NB4 (cell line): Measurements from ENCODE around the gene CDH13.

Experiments used
- POLR2A ChIP-seq: IDR thresholded peaks from 2 replicates; pipeline ENCODE4 v1.6.1; 2011; ENCODE audit warnings: mild to moderate bottlenecking; ENCODE audit not compliant: insufficient read length; ENCODE audit errors: extremely low read depth
- TF ChIP-seq, protein P1 (sequence below): IDR thresholded peaks from one replicate; pipeline ENCODE4 v1.5.1; 2012; ENCODE audit warnings: low read depth, low read length

DNA sequence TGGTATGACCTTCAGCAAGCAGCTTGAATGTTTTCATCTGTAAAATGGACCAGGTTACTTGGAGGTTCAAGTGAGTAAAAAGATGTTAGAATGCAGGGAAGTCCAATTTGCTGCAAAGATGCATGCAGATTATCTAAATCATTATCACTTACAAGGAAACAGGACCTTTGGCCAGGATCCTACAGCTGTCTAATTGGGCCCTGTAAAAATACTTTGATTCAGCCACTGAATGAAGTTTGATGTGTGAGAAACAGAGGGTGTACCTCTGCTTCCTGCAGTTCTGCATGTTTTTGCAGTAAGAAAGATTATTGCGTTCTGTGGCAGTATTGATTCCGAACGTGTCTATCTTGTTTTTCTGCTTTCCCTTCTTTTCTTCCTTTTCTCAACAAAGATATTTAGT, 10.2 kb downstream of the CDH13 start:
- TF ChIP-seq, protein P1, sequence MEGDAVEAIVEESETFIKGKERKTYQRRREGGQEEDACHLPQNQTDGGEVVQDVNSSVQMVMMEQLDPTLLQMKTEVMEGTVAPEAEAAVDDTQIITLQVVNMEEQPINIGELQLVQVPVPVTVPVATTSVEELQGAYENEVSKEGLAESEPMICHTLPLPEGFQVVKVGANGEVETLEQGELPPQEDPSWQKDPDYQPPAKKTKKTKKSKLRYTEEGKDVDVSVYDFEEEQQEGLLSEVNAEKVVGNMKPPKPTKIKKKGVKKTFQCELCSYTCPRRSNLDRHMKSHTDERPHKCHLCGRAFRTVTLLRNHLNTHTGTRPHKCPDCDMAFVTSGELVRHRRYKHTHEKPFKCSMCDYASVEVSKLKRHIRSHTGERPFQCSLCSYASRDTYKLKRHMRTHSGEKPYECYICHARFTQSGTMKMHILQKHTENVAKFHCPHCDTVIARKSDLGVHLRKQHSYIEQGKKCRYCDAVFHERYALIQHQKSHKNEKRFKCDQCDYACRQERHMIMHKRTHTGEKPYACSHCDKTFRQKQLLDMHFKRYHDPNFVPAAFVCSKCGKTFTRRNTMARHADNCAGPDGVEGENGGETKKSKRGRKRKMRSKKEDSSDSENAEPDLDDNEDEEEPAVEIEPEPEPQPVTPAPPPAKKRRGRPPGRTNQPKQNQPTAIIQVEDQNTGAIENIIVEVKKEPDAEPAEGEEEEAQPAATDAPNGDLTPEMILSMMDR: no peak
- no peak for TF ChIP-seq POLR2A
